HepG2 (cell line): Measurements from ENCODE around the gene ZSCAN21. TPM values are rescaled to one million over a fixed set of nuclear protein-coding genes. Genes with fewer than 3 reads are reported as not detected.

ENCODE experiments used
- ATAD3A ChIP-seq: sonication (generic); formaldehyde crosslinking; IDR thresholded peaks from 2 replicates; pipeline ENCODE4 v1.4.0; 2020; ENCODE audit warnings: missing genetic modification reagents
- FOXJ3 ChIP-seq: sonication (generic); formaldehyde crosslinking; IDR thresholded peaks from 2 replicates; pipeline ENCODE4 v1.4.0; 2020; ENCODE audit warnings: missing genetic modification reagents, mild to moderate bottlenecking, borderline replicate concordance
- ISX ChIP-seq: sonication (generic); formaldehyde crosslinking; conservative IDR thresholded peaks from 2 replicates; pipeline ENCODE4 v1.5.0; 2020; ENCODE audit warnings: missing genetic modification reagents
- KDM5A ChIP-seq: fragments of 200-600 bp; sonication (generic); IDR thresholded peaks from 2 replicates; pipeline ENCODE4 v1.7.0; 2018; ENCODE audit warnings: antibody characterized with exemption, mild to moderate bottlenecking, low read length, borderline replicate concordance
- MEF2D ChIP-seq: sonication (generic); formaldehyde crosslinking; IDR thresholded peaks from 2 replicates; pipeline ENCODE4 v1.5.1; 2020; ENCODE audit warnings: mild to moderate bottlenecking, missing genetic modification reagents
- MYNN ChIP-seq: sonication (generic); formaldehyde crosslinking; IDR thresholded peaks from 2 replicates; pipeline ENCODE4 v1.4.0; 2020; ENCODE audit warnings: mild to moderate bottlenecking, low read depth, missing genetic modification reagents
- POGZ ChIP-seq: sonication (generic); formaldehyde crosslinking; IDR thresholded peaks from 2 replicates; pipeline ENCODE4 v1.4.0; 2020; ENCODE audit warnings: mild to moderate bottlenecking, missing genetic modification reagents
- PRPF4 ChIP-seq: fragments of 200-400 bp; formaldehyde crosslinking; IDR thresholded peaks from 2 replicates; pipeline ENCODE4 v1.6.1; 2016; ENCODE audit warnings: low read length, low read depth; ENCODE audit not compliant: poor library complexity, severe bottlenecking
- RCOR2 ChIP-seq: IDR thresholded peaks from 2 replicates; pipeline ENCODE4 v1.6.1; 2016; ENCODE audit warnings: missing biosample characterization, missing genetic modification reagents
- SRSF4 ChIP-seq: fragments of 200-400 bp; formaldehyde crosslinking; IDR thresholded peaks from one replicate; pipeline ENCODE4 v1.6.1; 2018; ENCODE audit warnings: mild to moderate bottlenecking, low read depth, low read length, moderate library complexity; ENCODE audit not compliant: poor library complexity, severe bottlenecking
- ZNF674 ChIP-seq: sonication (generic); formaldehyde crosslinking; IDR thresholded peaks from 2 replicates; pipeline ENCODE4 v1.5.0; 2020; ENCODE audit warnings: low read depth, mild to moderate bottlenecking, missing genetic modification reagents
- ZNF747 ChIP-seq: sonication (generic); formaldehyde crosslinking; IDR thresholded peaks from 2 replicates; pipeline ENCODE4 v1.8.1; 2023; ENCODE audit warnings: missing genetic modification reagents, mild to moderate bottlenecking, borderline replicate concordance
- ZNF776 ChIP-seq: sonication (generic); formaldehyde crosslinking; IDR thresholded peaks from 2 replicates; pipeline ENCODE4 v1.4.0; 2020; ENCODE audit warnings: mild to moderate bottlenecking, missing genetic modification reagents
- polyA plus RNA-seq, 8 experiments: library from polyadenylated mRNA; depleted of rRNA in 3 of 8; stranded (reverse) in 7 of 8; unstranded in 1 of 8; fragments of >200 nt; fragmentation: Illumina TruSeq in 4 of 8; extraction: Trizol in 4 of 8; gene quantifications; 2 replicates each; pipeline versions ENCODE4 v1.2.1 to v1.2.3, GENCODE V29; 2011 to 2016; ENCODE audit warnings: low read depth in 4 of 8, missing spikeins in 1 of 8, mixed read lengths in 1 of 8; ENCODE audit not compliant: insufficient read depth in 1 of 8
- total RNA-seq, 5 experiments: library from RNA; depleted of rRNA; stranded (reverse); fragments of >200 nt; fragmentation: Illumina TruSeq; extraction: Trizol; gene quantifications; 2 replicates each; pipeline ENCODE4 v1.2.3, GENCODE V29; 2016; ENCODE audit warnings: low read depth in 1 of 5
- TF ChIP-seq, protein P1 (sequence below): sonication (generic); formaldehyde crosslinking; IDR thresholded peaks from 2 replicates; pipeline ENCODE4 v1.5.0; 2020; ENCODE audit warnings: mild to moderate bottlenecking, missing genetic modification reagents, borderline replicate concordance
- TF ChIP-seq, protein P2 (sequence below): sonication (generic); formaldehyde crosslinking; IDR thresholded peaks from 2 replicates; pipeline ENCODE4 v1.8.1; 2022; ENCODE audit warnings: mild to moderate bottlenecking, missing genetic modification reagents
- TF ChIP-seq, protein P3 (sequence below): sonication (generic); formaldehyde crosslinking; IDR thresholded peaks from 2 replicates; pipeline ENCODE4 v1.5.0; 2020; ENCODE audit warnings: missing genetic modification reagents

ZSCAN21 gene
- total and polyA plus RNA-seq, 2 of the 13 experiments (the other 11 are each of a cell fraction or from before 2014, with no cell fraction given) = 7.0 to 10.0 TPM

- TF ChIP-seq, protein P1, sequence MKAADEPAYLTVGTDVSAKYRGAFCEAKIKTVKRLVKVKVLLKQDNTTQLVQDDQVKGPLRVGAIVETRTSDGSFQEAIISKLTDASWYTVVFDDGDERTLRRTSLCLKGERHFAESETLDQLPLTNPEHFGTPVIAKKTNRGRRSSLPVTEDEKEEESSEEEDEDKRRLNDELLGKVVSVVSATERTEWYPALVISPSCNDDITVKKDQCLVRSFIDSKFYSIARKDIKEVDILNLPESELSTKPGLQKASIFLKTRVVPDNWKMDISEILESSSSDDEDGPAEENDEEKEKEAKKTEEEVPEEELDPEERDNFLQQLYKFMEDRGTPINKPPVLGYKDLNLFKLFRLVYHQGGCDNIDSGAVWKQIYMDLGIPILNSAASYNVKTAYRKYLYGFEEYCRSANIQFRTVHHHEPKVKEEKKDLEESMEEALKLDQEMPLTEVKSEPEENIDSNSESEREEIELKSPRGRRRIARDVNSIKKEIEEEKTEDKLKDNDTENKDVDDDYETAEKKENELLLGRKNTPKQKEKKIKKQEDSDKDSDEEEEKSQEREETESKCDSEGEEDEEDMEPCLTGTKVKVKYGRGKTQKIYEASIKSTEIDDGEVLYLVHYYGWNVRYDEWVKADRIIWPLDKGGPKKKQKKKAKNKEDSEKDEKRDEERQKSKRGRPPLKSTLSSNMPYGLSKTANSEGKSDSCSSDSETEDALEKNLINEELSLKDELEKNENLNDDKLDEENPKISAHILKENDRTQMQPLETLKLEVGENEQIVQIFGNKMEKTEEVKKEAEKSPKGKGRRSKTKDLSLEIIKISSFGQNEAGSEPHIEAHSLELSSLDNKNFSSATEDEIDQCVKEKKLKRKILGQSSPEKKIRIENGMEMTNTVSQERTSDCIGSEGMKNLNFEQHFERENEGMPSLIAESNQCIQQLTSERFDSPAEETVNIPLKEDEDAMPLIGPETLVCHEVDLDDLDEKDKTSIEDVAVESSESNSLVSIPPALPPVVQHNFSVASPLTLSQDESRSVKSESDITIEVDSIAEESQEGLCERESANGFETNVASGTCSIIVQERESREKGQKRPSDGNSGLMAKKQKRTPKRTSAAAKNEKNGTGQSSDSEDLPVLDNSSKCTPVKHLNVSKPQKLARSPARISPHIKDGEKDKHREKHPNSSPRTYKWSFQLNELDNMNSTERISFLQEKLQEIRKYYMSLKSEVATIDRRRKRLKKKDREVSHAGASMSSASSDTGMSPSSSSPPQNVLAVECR (CRISPR knock-in tag) = peak; percentile 71; the same call in 1 of the 2 replicates
- no peak for TF ChIP-seq ZNF776 (CRISPR knock-in tag)
- no peak; the same call in none of the 2 replicates for TF ChIP-seq ZNF747 (CRISPR knock-in tag)
- TF ChIP-seq POGZ (CRISPR knock-in tag) = peak; percentile 87; the same call in 1 of the 2 replicates
- TF ChIP-seq MYNN (CRISPR knock-in tag) = no peak
- TF ChIP-seq ISX (CRISPR knock-in tag) = no peak
- TF ChIP-seq, protein P2, sequence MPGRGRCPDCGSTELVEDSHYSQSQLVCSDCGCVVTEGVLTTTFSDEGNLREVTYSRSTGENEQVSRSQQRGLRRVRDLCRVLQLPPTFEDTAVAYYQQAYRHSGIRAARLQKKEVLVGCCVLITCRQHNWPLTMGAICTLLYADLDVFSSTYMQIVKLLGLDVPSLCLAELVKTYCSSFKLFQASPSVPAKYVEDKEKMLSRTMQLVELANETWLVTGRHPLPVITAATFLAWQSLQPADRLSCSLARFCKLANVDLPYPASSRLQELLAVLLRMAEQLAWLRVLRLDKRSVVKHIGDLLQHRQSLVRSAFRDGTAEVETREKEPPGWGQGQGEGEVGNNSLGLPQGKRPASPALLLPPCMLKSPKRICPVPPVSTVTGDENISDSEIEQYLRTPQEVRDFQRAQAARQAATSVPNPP (CRISPR knock-in tag) = no peak
- no peak for TF ChIP-seq ZNF674 (CRISPR knock-in tag)
- TF ChIP-seq MEF2D (CRISPR knock-in tag) = peak; percentile 89
- peak; percentile 95 for TF ChIP-seq RCOR2 (CRISPR knock-in tag)
- TF ChIP-seq, protein P3, sequence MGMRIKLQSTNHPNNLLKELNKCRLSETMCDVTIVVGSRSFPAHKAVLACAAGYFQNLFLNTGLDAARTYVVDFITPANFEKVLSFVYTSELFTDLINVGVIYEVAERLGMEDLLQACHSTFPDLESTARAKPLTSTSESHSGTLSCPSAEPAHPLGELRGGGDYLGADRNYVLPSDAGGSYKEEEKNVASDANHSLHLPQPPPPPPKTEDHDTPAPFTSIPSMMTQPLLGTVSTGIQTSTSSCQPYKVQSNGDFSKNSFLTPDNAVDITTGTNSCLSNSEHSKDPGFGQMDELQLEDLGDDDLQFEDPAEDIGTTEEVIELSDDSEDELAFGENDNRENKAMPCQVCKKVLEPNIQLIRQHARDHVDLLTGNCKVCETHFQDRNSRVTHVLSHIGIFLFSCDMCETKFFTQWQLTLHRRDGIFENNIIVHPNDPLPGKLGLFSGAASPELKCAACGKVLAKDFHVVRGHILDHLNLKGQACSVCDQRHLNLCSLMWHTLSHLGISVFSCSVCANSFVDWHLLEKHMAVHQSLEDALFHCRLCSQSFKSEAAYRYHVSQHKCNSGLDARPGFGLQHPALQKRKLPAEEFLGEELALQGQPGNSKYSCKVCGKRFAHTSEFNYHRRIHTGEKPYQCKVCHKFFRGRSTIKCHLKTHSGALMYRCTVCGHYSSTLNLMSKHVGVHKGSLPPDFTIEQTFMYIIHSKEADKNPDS = no peak
- no peak for TF ChIP-seq SRSF4
- no peak for TF ChIP-seq PRPF4
- no peak for TF ChIP-seq ATAD3A
- TF ChIP-seq KDM5A = peak; percentile 61; the same call in 1 of the 2 replicates
- TF ChIP-seq FOXJ3 (CRISPR knock-in tag) = peak; percentile 96
These were observed 45.6 kb upstream of the ZSCAN21 start (continued) for GRCh38 chr7:100003711-100004661.
